Uterus (tissue), 4 donors: ENCODE measurements around the gene PSMB3. TPM values are rescaled to one million over a fixed set of nuclear protein-coding genes. Genes with fewer than 3 reads are reported as not detected.

ENCODE experiments used
- DNase-seq, 2 donors: peaks; one replicate each; pipeline ENCODE4 v3.0.0-alpha.2; 2019 to 2020
- H3K27ac ChIP-seq, 2 donors: fragments of 200-600 bp; sonication (generic); 1 replicate in 1 of 2; 2 replicates in 1 of 2; pipeline ENCODE4 v1.5.1; 2016 to 2018
- H3K27me3 ChIP-seq, 2 donors: fragments of 200-600 bp; sonication (generic); one replicate each; pipeline ENCODE4 v1.5.1; 2018 to 2019; ENCODE audit warnings: control low read depth in 1 of 2
- H3K36me3 ChIP-seq, 2 donors: fragments of 200-600 bp; sonication (generic); one replicate each; pipeline ENCODE4 v1.5.1; 2019; ENCODE audit warnings: control low read depth in 1 of 2
- H3K4me1 ChIP-seq, 2 donors: fragments of 200-600 bp; sonication (generic); one replicate each; pipeline ENCODE4 v1.5.1; 2018 to 2019; ENCODE audit warnings: control low read depth in 1 of 2
- H3K4me3 ChIP-seq, 2 donors: fragments of 200-600 bp; sonication (generic); 1 replicate in 1 of 2; 2 replicates in 1 of 2; pipeline ENCODE4 v1.5.1; 2018 to 2019; ENCODE audit warnings: mild to moderate bottlenecking in 1 of 2
- H3K9me3 ChIP-seq, 2 donors: fragments of 200-600 bp; sonication (generic); one replicate each; pipeline ENCODE4 v1.5.1; 2019; ENCODE audit warnings: control low read depth in 1 of 2
- POLR2A ChIP-seq, 2 donors: fragments of 450-650 bp; IDR thresholded peaks; one replicate each; pipeline ENCODE4 v1.6.1; 2016; ENCODE audit warnings: antibody characterized with exemption in 2 of 2, mild to moderate bottlenecking in 1 of 2, moderate library complexity in 1 of 2
- intact Hi-C: fragments of 100-400 bp; cut with DNase I; formaldehyde crosslinking; loops from one replicate; pipeline ENCODE4 v1.15.1; 2023; ENCODE audit warnings: low total_unique reads
- total RNA-seq, 4 donors: library from RNA; depleted of rRNA in 3 of 4; stranded (reverse); fragments of >200 nt in 3 of 4; gene quantifications; one replicate each; pipeline versions ENCODE4 v1.1.0 to v1.2.4, GENCODE V29; 2014 to 2023
- TF ChIP-seq, protein P1 (sequence below), 4 experiments: fragments of 200-600 bp in 2 of 4; fragments of 450-650 bp in 2 of 4; sonication (generic) in 2 of 4; IDR thresholded peaks; one replicate each; pipeline ENCODE4 v1.5.1; 2016 to 2019; ENCODE audit warnings: antibody characterized with exemption in 4 of 4, mild to moderate bottlenecking in 2 of 4, moderate library complexity in 1 of 4
- donor health status: DM: yes; HTN: yes; CAD: no.

The PSMB3 gene
- total RNA-seq, 4 donors from 2014 or later: 91.6 to 285 (median 101) TPM

- H3K4me1 ChIP-seq: peaks cover 0 to 6% of the 10 kb centered on the region in 2 donors
- TF ChIP-seq, protein P1, sequence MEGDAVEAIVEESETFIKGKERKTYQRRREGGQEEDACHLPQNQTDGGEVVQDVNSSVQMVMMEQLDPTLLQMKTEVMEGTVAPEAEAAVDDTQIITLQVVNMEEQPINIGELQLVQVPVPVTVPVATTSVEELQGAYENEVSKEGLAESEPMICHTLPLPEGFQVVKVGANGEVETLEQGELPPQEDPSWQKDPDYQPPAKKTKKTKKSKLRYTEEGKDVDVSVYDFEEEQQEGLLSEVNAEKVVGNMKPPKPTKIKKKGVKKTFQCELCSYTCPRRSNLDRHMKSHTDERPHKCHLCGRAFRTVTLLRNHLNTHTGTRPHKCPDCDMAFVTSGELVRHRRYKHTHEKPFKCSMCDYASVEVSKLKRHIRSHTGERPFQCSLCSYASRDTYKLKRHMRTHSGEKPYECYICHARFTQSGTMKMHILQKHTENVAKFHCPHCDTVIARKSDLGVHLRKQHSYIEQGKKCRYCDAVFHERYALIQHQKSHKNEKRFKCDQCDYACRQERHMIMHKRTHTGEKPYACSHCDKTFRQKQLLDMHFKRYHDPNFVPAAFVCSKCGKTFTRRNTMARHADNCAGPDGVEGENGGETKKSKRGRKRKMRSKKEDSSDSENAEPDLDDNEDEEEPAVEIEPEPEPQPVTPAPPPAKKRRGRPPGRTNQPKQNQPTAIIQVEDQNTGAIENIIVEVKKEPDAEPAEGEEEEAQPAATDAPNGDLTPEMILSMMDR (IDR thresholded peaks at IDR 0.05): no peak
- no peak for TF ChIP-seq POLR2A (IDR thresholded peaks at IDR 0.05)
- no peaks in the 10 kb centered on the region for H3K9me3 ChIP-seq
- intact Hi-C loops: no loop called here
- H3K27me3 ChIP-seq: no peaks in the 10 kb centered on the region
- DNase-seq: no peak
- no peaks in the 10 kb centered on the region for H3K36me3 ChIP-seq
- H3K27ac ChIP-seq: no peak overlapping the region
- H3K4me3 ChIP-seq: no peak overlapping the region
Observed at GRCh38 chr17:38709104-38709820, 43.3 kb upstream of the PSMB3 start.

DNA sequence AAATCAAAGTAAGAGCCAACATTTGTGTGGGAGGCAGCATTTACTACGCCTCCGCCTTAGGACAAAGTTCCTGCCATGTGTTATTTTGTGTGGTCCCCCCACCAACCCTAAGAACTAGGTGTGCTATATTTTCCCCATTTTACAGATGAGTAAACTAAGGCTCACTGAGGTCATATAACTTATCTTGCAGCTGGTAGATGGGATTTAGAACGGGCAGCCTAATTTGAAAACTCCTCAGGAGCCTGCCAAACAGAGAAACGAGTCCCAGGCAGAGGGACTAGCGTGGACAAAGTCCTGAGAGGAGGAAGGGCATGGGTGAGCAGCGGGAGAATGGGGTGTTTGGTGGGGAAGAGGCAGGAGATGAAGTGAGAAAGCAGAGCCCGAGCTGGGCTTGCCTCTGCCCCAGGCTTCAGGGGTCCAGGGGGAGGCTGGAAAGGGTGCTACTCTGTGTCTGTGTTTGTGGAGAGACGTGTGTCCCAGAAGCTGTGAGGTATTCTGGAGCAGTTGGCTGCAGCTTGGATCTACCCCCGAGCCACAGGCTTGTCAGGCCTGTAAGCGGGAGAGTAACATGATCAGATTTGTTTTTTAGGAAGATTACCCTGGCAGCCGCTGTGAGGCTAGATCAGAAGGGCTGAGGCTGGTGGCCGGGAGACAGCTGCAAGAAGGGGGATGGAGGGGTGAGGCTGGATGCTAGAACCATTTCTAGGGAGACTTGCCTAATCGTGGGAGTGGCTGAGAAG lies 42.5 kb upstream of the PSMB3 start:
- no peak for DNase-seq
- no peak for TF ChIP-seq POLR2A (IDR thresholded peaks at IDR 0.05)
- TF ChIP-seq, protein P1 (IDR thresholded peaks at IDR 0.05): no peak
- Histone ChIP-seq H3K9me3 (no peaks in the 10 kb centered on the region), H3K27ac (no peak overlapping the region), H3K36me3 (no peaks in the 10 kb centered on the region), H3K27me3 (no peaks in the 10 kb centered on the region), H3K4me1 (peaks cover 0 to 6% of the 10 kb centered on the region in 2 donors), H3K4me3 (no peak overlapping the region)
- intact Hi-C loops: no loop called here

DNA sequence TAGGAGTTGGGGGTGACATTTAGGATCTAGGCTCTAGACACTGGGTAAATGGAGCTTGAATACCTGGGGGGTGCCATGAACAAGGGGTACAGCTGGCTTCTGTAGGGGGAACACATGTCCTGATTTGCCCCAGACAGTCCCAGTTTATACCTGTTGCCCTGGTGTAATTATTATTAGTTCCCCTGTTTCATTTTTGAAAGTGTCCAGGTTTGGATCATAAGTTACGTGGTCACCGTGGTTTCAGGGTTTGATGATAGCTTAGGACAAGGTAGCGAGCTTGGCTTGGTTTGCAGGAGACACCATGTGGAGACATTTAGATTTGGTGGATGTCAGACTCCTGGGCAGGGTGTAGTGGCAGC lies 42.0 kb upstream of the PSMB3 start:
- H3K4me3 ChIP-seq: no peak overlapping the region
- TF ChIP-seq POLR2A (IDR thresholded peaks at IDR 0.05): no peak
- TF ChIP-seq, protein P1 (IDR thresholded peaks at IDR 0.05): no peak
- H3K9me3 ChIP-seq: no peaks in the 10 kb centered on the region
- no peaks in the 10 kb centered on the region for H3K36me3 ChIP-seq
- peaks cover 0 to 6% of the 10 kb centered on the region in 2 donors for H3K4me1 ChIP-seq
- no peak overlapping the region for H3K27ac ChIP-seq
- DNase-seq: no peak
- H3K27me3 ChIP-seq: no peaks in the 10 kb centered on the region
- intact Hi-C loops: no loop called here

DNA sequence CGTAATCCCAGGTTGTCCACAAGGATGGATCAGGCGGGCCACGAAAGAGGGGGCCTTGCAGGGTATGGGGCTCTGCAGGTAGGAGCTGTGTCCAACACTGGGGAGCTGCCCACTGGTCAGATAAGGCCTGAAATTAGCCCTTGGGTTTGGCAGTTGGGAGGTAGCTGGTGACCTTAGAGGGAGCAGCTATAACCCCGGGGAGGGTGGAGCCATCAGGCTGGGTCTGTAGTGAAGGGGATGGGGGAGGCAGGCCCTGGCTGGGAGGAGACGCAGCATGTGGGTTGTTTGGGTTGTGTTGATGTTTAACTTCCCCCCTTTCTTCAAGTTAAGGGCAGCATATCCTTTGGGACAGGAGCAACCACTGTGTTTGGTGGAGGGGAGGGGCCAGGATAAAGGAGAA lies 41.6 kb upstream of the PSMB3 start:
- no peak for TF ChIP-seq POLR2A (IDR thresholded peaks at IDR 0.05)
- TF ChIP-seq, protein P1 (IDR thresholded peaks at IDR 0.05): no peak
- no peaks in the 10 kb centered on the region for H3K36me3 ChIP-seq
- H3K27ac ChIP-seq: no peak overlapping the region
- H3K27me3 ChIP-seq: no peaks in the 10 kb centered on the region
- H3K9me3 ChIP-seq: no peaks in the 10 kb centered on the region
- no peak overlapping the region for H3K4me3 ChIP-seq
- intact Hi-C loops: no loop called here
- DNase-seq: no peak
- peaks cover 0 to 6% of the 10 kb centered on the region in 2 donors for H3K4me1 ChIP-seq
